Measurements from ENCODE around the gene BTD. TPM values are rescaled to one million over a fixed set of nuclear protein-coding genes. Genes with fewer than 3 reads are reported as not detected.

The BTD gene
- total and polyA plus RNA-seq, 2 donors (not counting 3 experiments of a cell fraction or from before 2014, with no cell fraction given), result 20.3 to 32.2 TPM

GRCh38 chr3:15656342-15656741, 54.8 kb downstream of the BTD start:
- H3K79me2 ChIP-seq (ENCODE audit: control insufficient read depth, insufficient read depth, low read length), result no peaks in the 10 kb centered on the region
- no peak for FAIRE-seq
- no peak overlapping the region for H3K27ac ChIP-seq (ENCODE audit: insufficient read depth, low read depth, low read length)
- H3K4me1 ChIP-seq (ENCODE audit: control insufficient read depth, extremely low read depth, insufficient read depth, low read length), result no peaks in the 10 kb centered on the region
- dilution Hi-C loops (cut with MboI; ENCODE audit: extremely low pct_ligation_motif_present, low sequenced_read_pairs), result no loop called here
- H2AFZ ChIP-seq (ENCODE audit: low read depth, low read length), result no peak overlapping the region
- ChIA-PET CTCF (no interaction called here), POLR2A (no interaction called here)
- H3K9me3 ChIP-seq (replicated peaks; ENCODE audit: control insufficient read depth, insufficient read depth, low read length), result no peaks in the 10 kb centered on the region
- H3K36me3 ChIP-seq (ENCODE audit: control insufficient read depth in 2 of 2, extremely low read depth in 1 of 2, insufficient read depth in 2 of 2, low read length in 2 of 2), result no peaks in the 10 kb centered on the region
- H3K4me3 ChIP-seq (replicated peaks in 1 of 3; ENCODE audit: insufficient read depth in 1 of 3, low read depth in 1 of 3, low read length in 3 of 3), result no peak overlapping the region
- no TSS peak for BruUV-seq (replicated peaks)
- H4K20me1 ChIP-seq (replicated peaks; ENCODE audit: control insufficient read depth, extremely low read depth, insufficient read depth, low read length), result no peaks in the 10 kb centered on the region
- no peaks in the 10 kb centered on the region for H3K27me3 ChIP-seq (ENCODE audit: control insufficient read depth in 2 of 2, insufficient read depth in 2 of 2, low read length in 2 of 2)
- no peak overlapping the region for H3K9ac ChIP-seq (replicated peaks; ENCODE audit: extremely low read depth, insufficient read depth, low read length)
- no peak overlapping the region for H3K4me2 ChIP-seq (ENCODE audit: insufficient read depth, low read length)
- no peak for TF ChIP-seq JUN (IDR thresholded peaks at IDR 0.05; ENCODE audit: borderline replicate concordance, insufficient read depth, insufficient read length, low read depth)
- TF ChIP-seq MYC (IDR thresholded peaks at IDR 0.05; ENCODE audit: low read depth, low read length), result no peak
- TF ChIP-seq POLR2AphosphoS5 (IDR thresholded peaks at IDR 0.05; ENCODE audit: insufficient read depth, low read depth, low read length), result no peak
- TF ChIP-seq FOS (IDR thresholded peaks at IDR 0.05; ENCODE audit: borderline replicate concordance, insufficient read depth, low read length), result no peak
- TF ChIP-seq CTCF (IDR thresholded peaks at IDR 0.05; ENCODE audit: extremely low read depth in 1 of 2, insufficient read depth in 1 of 2, low read depth in 1 of 2, low read length in 2 of 2), result no peak
- TF ChIP-seq MAX (IDR thresholded peaks at IDR 0.05; ENCODE audit: insufficient read depth, insufficient read length), result no peak
- TF ChIP-seq POLR2A (IDR thresholded peaks at IDR 0.05; ENCODE audit: low read depth, low read length), result no peak
- no peak for TF ChIP-seq GATA2 (IDR thresholded peaks at IDR 0.05; ENCODE audit: insufficient read depth, insufficient read length, low read depth, low read length)
- intact Hi-C loops (cut with micrococcal nuclease), result no loop called here
- H3K9me1 ChIP-seq (replicated peaks; ENCODE audit: control insufficient read depth, extremely low read depth, insufficient read depth, low read length), result no peaks in the 10 kb centered on the region
- no peak for DNase-seq (ENCODE audit: low read depth, low spot score)

All from endothelial cell of umbilical vein (primary cell).